NAMALWA (cell line): ENCODE data around the gene SLC37A1.

Source experiments
- DNase-seq: peaks from one replicate; pipeline ENCODE4 v3.0.0-alpha.2; 2015; ENCODE audit warnings: low spot score

Gene SLC37A1

GRCh38 chr21:42578761-42579415, 65.2 kb downstream of the SLC37A1 start:
- no peak for DNase-seq

GRCh38 chr21:42579456-42580075, 65.9 kb downstream of the SLC37A1 start:
- DNase-seq = no peak

- no peak for DNase-seq
Measured at GRCh38 chr21:42580076-42580792, 66.6 kb downstream of the SLC37A1 start.

GRCh38 chr21:42580793-42581321, 67.2 kb downstream of the SLC37A1 start:
- DNase-seq = no peak

- DNase-seq = no peak
Measured at GRCh38 chr21:42581336-42581992, 67.8 kb downstream of the SLC37A1 start.

GRCh38 chr21:42581993-42582786, 68.5 kb downstream of the SLC37A1 start:
- DNase-seq = no peak

- no peak for DNase-seq
Measured at GRCh38 chr21:42582787-42583476, 69.3 kb downstream of the SLC37A1 start.

GRCh38 chr21:42583477-42584295, 70.0 kb downstream of the SLC37A1 start:
- DNase-seq = no peak

GRCh38 chr21:42584296-42584641, 70.6 kb downstream of the SLC37A1 start:
- DNase-seq = no peak

GRCh38 chr21:42585881-42586280, 72.2 kb downstream of the SLC37A1 start:
- no peak for DNase-seq

GRCh38 chr21:42586406-42586805, 72.8 kb downstream of the SLC37A1 start:
- no peak for DNase-seq

GRCh38 chr21:42587036-42587435, 73.4 kb downstream of the SLC37A1 start:
- DNase-seq = no peak

GRCh38 chr21:42590431-42591131, 76.9 kb downstream of the SLC37A1 start:
- no peak for DNase-seq

- no peak for DNase-seq
Measured at GRCh38 chr21:42591170-42591869, 77.7 kb downstream of the SLC37A1 start.

- no peak for DNase-seq
Measured at GRCh38 chr21:42592156-42592820, 78.6 kb downstream of the SLC37A1 start.

GRCh38 chr21:42593007-42593814, 79.6 kb downstream of the SLC37A1 start:
- peak; percentile 70 for DNase-seq

- DNase-seq = no peak
Measured at GRCh38 chr21:42594616-42595282, 81.1 kb downstream of the SLC37A1 start.
